ENCODE data around the gene EFS.

The EFS gene

GRCh38 chr14:23379366-23380196 lies 14.6 kb upstream of the EFS start:
- peak; percentile 46 for DNase-seq (ENCODE audit: low spot score)

DNA sequence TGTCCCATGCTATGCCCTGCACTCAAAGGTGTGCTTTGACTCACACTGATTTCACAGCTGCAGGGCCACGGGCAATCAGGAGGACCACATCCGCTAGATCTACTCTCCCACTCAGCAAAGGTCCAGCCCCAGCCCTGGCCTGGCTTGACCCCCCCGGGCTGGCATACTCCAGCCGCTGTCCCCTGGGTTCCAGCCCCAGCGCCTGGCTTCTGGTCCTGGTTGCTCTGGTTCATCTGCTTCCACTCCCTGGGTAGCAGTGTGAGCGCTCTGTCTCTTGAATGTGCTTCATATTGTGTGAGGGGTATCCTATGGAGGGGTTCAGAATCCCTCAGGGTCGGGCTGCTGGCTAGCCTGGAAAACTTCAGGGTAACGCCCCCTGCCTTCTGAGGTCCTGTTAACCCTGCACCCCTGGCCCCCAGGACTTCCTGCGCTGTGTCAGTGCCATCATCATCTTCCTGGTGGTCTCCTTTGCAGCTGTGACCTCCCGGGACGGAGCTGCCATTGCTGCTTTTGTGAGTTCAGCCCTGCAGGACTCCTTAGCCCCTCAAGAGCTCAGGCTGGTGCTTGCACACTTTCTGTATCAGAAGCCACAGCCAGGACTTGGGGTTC lies 13.7 kb upstream of the EFS start:
- DNase-seq (ENCODE audit: low spot score) = no peak

DNA sequence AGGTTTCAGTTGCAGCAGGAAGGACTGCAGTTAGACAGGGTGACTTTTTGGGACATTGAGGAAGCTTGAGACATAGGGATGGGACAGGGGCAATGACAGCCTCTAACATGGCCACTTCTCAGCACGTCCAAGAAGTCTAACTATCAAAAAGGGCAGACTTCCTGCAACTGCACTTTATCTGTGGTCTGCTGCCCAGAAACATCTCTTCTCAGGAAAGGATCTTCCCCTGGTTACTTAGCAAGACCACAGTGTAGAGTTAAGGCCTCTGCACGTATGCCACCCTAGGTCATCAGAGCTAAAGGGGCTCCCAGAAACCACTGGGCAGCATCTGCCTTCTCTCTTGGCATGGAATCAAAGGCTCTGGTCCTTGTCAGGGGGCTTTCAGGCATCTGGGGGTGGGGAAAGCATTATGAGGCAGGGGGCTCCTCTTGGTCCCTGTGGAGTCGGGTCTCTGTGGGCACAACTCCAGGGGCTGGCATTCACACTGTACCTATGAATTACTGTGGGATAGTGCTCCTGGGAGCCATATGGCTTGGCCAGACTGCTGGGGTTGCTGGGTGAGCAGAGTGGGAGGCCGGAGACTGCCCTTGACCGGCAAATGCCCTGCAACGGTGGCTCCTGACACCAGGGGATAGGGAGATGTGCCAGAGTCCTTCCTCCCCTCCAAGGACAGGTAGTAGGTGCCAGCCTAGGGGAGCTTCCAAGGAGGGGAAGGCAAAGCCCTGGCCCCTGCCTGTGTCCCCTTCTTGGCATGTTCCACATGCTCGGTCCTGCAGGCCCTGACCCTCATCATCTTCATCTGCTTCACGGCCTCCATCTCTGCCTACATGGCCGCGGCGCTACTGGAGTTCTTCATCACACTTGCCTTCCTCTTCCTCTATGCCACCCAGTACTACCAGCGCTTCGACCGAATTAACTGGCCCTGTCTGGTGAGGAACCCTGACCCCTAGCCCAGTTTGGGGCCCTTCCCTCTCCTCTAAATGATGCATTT lies 12.9 kb upstream of the EFS start:
- DNase-seq (ENCODE audit: low spot score) = no peak

GRCh38 chr14:23377198-23377550 lies 12.2 kb upstream of the EFS start:
- DNase-seq (ENCODE audit: low spot score) = no peak

DNA sequence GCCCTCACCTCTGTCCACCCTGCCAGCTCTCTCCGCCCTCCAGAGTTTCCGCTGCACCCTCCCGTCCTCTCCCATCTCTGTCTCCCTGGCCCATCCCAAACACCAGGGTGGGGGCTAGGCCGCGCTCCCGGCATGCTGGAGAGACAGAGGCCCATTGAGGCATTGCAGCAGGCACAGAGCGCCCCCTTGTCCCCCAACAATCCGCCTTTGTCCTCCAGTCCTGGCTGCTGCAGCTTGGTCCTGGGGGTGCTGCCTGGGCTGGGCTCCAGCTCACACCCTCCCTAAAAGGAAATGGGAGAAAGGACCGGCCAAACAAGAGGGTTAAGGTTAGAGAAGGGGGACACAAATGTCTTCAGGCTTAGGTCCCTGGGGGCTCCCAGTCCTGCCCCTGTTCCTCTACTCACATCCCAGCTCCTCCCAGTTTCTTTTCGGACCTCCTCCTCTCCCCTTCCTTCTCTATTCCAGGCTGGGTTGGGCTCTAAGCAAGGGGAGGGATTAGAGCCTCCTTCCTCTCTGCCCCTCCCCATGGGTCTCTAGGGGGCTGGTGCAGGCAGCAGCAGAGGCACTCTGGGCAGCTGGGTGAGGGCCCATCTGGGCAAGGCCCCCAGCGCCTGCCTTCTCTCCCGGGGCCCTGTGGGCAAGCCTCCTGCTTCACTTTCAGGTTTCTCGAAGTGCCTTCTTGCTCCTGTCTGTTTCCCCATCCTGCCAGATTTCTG lies 11.7 kb upstream of the EFS start, which contains the start of gene CMTM5:
TSS of gene CMTM5 (plus strand) at position 565 of the 716 bp plus-strand sequence. CDS start 206 bp downstream, outside the sequence.
- DNase-seq (ENCODE audit: low spot score) = peak; percentile 97

- DNase-seq (ENCODE audit: low spot score) = no peak
Measured at GRCh38 chr14:23375527-23376251, 10.7 kb upstream of the EFS start.

DNA sequence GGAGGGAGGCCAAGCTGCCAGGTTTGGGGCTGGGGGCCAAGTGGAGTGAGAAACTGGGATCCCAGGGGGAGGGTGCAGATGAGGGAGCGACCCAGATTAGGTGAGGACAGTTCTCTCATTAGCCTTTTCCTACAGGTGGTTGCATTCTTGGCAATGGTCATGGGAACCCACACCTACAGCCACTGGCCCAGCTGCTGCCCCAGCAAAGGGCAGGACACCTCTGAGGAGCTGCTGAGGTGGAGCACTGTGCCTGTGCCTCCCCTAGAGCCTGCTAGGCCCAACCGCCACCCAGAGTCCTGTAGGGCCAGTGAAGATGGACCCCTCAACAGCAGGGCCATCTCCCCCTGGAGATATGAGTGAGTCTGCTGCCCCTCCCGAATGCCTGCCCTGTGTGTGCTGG lies 8.1 kb upstream of the EFS start:
- DNase-seq (ENCODE audit: low spot score) = no peak

- no peak for DNase-seq (ENCODE audit: low spot score)
Measured at GRCh38 chr14:23372509-23372908, 7.5 kb upstream of the EFS start, which contains the start of gene IL25. Gene IL25 (plus strand): TSS chr14:23372809.

GRCh38 chr14:23371865-23372264 lies 6.9 kb upstream of the EFS start:
- DNase-seq (ENCODE audit: low spot score) = no peak

- DNase-seq (ENCODE audit: low spot score) = no peak
Measured at GRCh38 chr14:23370221-23370620, 5.2 kb upstream of the EFS start.

DNA sequence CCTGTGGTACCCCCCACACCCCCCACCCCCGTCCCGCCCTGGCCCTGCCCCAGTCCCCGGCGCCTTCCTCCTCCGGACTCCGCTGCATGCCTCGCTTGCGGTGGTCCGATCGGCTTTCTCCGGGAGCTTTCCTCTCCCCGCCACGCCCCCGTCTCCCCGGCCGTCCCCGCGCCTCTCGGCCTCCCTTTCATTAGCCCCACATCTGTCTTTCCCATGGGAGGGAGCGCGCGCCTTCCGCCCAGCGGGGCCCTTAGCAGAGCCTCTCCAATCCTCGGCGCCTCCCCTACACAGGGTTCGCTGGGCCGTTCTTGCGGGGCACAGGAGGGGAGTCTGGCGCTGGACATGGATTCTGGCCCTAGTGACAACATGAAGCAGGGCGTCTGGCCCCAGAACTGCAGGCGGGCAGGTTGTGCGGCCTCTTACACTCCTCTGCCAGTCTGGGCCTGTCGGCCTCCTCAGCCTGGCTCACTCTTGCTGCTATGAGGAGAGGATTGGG lies 1.5 kb upstream of the EFS start:
- peak; percentile 69 for DNase-seq (ENCODE audit: low spot score)

DNA sequence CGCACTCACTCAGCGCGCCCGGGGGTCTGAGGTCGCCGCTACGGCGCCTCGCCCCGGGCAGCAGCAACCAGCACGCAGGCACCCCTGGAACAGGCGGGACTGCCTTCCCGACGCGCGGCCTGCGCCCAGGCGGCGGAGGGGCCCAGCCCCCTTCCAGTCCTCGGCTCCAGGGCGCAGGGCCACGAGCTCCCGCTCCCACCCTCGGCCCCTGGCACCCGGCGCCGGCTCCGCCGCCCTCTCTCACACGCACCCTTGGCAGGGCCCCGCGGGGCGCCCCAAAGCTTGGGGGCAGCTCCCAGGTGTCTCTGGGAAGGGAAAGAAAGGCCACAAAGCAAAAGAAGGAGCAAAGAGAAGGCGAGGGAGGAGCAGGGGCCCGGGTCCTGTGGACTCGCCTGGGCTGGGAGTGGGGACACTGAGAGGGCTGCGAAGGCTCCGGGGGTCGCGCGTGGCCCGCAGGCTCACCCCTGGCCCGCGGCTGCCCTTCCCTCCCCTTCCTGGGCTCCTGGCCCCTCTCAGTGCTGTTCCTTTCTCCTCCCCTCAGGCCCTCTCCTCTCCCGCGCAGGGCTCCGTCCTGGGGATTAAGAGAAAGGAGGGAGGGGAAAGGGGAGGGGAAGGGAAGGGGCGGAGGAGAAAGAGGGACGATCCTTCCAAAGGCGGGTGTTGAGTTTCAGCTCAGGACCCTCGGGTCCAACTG lies 907 bp upstream of the EFS start:
- DNase-seq (ENCODE audit: low spot score) = peak; percentile 86

- DNase-seq (ENCODE audit: low spot score) = peak; percentile 92
Measured at GRCh38 chr14:23364164-23365035, 572 bp downstream of the EFS start.

DNA sequence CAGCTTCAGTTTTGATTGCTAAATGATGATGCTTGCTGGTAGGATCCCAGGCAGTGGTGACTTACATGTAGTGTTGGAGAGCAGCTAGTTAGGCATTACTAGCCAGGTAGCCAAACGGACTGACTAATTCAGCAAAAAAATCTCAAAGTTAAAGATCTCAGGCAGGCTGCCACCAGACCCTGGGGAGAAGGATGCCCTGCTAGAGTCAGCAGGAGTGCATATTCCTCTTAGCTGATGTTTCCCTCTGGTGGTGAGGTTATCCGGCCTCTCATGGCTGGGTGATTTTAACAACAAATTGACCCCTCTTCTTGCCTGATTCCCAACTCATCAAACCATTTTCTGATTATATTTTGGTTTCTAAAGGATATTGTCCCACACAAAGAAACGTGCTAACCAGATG lies 2.8 kb downstream of the EFS start:
- DNase-seq (ENCODE audit: low spot score) = peak; percentile 39

- no peak for DNase-seq (ENCODE audit: low spot score)
Measured at GRCh38 chr14:23361763-23362162, 3.2 kb downstream of the EFS start.

GRCh38 chr14:23361320-23361719 lies 3.7 kb downstream of the EFS start:
- DNase-seq (ENCODE audit: low spot score) = peak; percentile 85

DNA sequence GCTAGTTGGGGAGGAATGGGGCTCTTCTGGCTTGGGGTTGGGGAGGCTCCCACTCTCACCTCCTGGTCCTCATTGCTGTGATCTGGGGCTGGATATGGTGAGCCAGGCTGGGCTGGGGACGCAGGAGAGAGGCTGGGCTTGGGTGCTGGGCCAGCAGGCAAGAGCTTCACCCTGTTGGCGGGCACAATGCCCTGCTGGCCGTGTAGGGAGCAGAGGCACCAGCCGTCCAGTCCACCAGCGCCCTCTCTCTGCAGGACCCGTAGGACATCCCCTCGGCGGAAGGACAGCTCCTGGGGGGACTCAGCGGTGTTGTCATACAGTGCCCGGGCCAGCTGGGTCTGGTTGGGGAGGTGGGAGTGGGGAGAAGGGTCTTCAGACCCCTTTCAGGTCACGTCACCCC lies 4.5 kb downstream of the EFS start:
- DNase-seq (ENCODE audit: low spot score) = peak; percentile 85

- DNase-seq (ENCODE audit: low spot score) = no peak
Measured at GRCh38 chr14:23359722-23360447, 5.1 kb downstream of the EFS start.

Measured in pons (tissue), 1 donor.